AML-193 (cell line): ENCODE data around the gene TSPY8.
"Not testable (repeated sequence)": the region's sequence is repeated elsewhere in the genome, so short reads cannot be mapped to it uniquely, and the experiment has no call there.

ENCODE experiments used
- DNase-seq, 2 experiments: peaks; one replicate each; lab custom pipeline; 2025; lab: John Stamatoyannopoulos, UW

The TSPY8 gene, protein sequence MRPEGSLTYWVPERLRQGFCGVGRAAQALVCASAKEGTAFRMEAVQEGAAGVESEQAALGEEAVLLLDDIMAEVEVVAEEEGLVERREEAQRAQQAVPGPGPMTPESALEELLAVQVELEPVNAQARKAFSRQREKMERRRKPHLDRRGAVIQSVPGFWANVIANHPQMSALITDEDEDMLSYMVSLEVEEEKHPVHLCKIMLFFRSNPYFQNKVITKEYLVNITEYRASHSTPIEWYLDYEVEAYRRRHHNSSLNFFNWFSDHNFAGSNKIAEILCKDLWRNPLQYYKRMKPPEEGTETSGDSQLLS

GRCh38 chrY:9357497-9357896, at the start of gene TSPY8:
Gene TSPY8 (plus strand): TSS chrY:9357797. CDS start chrY:9357843, 46 bp downstream.
- DNase-seq: not testable (repeated sequence)

DNA sequence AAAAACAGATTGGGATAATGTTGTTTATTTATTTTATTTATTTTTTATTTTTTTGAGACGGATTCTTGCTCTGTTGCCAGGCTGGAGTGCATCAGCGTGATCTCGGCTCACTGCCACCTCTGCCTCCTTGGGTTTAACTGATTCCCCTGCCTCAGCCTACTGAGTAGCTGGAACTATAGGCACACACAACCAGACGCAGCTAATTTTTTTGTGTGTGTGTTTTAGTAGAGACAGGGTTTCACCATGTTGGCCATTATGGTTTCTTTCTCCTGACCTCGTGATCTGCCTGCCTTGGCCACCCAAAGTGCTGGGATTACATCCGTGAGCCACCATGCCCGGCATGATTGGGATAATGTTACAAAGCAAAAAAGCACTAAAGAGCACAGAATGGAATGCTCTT, 36.6 kb upstream of the TSPY8 start:
- DNase-seq: no peak

- DNase-seq: not testable (repeated sequence)
Observed at GRCh38 chrY:9337164-9337563, 20.4 kb upstream of the TSPY8 start, which contains the start of gene TSPY4. Gene TSPY4 (plus strand): TSS chrY:9337464. CDS start chrY:9337510, 46 bp downstream.

- DNase-seq: not testable (repeated sequence)
Observed at GRCh38 chrY:9396527-9396926, 38.9 kb downstream of the TSPY8 start.

GRCh38 chrY:9398121-9398520, 40.5 kb downstream of the TSPY8 start, which contains the start of gene TSPY3:
Gene TSPY3 (plus strand): TSS chrY:9398421. CDS start chrY:9398467, 46 bp downstream.
- not testable (repeated sequence) for DNase-seq
